ENCODE results near the gene PITX2.

PITX2 gene

DNA sequence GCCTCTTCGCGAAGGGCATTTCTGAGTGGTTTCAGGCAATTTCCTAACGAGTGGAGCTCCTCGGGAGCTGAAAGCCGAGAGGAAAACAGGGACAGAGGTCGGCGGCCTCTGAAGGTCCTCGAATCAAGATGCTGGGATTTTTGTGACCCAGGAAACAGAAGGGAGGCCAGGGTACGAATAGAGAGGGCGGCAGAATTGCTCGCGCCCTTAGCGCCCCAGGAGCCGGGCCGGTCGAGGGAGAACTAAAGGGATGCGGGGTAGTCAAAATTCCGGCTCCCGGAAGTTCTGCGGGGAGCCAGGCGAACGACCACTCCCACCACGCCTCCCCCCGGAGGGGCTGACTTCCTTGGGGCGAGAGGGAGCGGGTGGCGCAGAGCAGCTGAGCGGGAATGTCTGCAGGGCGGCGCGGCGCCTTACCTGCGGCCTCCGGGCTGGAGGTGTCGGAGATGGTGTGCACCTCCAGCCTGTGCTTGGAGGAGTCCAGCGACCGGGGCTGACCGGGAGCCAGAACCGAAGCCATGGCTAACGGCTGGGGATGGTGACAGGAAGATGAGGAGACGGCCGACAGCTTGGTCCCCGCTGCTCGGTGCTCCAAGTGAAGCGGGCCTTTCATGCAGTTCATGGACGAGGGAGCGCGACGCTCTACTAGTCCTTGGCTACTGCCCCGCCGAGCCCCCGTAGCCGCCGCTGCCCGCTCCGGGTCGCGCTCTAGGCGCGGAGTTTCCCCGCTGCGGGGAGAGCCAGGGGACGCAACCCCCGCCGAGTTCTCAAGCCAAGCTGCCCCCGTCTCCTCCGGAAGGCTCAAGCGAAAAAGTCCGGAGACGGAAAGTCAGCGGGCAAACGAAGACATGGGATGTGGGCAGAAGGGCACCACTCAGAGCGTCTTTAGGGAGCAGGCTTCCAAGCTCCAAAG lies 782 bp downstream of the PITX2 start:
- no peak for ATAC-seq

DNA sequence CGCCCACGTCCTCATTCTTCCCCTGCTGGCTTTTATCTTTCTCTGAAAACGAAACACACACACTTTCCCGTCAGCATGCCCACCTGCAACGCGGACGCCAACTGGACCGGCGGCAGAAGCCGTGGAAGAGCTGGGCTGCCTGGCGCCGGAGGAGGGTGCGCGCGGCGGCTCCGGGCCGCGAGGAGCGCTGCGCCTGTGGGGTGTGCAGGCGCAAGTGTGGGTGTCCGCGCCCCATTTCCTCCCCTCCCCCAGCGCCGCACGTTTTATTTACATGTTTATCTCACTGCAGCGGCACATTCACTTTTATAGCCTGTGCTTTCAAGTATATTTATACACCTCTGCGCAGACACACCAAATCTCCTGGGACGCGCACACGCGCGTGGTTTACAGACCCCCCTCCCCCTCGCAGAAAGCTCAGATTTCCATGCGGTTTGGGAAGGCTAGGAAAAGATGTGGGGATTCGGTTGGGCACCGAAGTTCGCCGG lies 1.5 kb downstream of the PITX2 start:
- no peak for ATAC-seq

DNA sequence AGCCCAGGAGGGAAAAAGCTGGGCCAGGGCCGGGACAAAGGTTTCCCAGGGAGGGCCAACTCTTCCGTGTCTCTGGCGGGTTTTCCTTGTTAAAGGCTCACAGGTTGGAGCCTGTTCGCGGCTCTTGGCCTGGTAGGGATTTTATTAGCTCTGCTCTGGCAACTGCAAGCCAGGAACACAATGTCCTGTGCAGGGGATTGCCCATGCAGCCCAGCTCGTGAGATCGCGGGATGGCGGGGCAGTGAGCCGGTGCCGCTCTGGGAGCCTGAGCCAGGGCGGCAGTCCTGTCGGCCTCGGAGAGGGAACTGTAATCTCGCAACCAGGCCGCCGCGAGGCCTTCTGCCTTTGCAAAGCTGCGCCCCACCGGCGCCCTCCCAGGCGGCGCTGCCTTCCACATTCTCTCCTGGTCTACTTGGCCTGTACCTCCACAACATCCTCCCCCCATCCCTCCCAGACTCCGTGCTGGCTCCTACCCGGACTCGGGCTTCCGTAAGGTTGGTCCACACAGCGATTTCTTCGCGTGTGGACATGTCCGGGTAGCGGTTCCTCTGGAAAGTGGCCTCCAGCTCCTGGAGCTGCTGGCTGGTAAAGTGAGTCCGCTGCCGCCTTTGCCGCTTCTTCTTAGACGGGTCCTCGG lies 2.1 kb downstream of the PITX2 start:
- no peak for ATAC-seq

DNA sequence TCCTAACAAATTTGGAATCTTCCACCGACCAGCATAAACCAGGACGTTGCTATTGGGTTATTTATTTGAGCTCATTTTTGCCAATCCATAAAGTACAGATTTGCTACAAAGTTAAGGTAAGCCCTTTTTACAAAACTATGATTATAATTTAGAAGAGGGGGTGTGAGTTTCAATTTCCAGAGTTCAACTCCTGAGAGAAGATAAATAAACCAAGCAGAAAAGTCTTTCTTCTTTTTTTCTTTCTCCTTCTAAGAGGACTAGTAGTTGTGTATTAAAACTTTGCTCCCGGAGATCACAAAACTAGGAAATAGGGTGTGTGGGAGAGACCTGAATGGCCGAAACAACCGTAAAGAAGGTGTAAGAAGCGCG lies 2.6 kb downstream of the PITX2 start:
- no peak for ATAC-seq

- ATAC-seq, result no peak
These were observed 3.2 kb downstream of the PITX2 start for GRCh38 chr4:110619463-110620247.

DNA sequence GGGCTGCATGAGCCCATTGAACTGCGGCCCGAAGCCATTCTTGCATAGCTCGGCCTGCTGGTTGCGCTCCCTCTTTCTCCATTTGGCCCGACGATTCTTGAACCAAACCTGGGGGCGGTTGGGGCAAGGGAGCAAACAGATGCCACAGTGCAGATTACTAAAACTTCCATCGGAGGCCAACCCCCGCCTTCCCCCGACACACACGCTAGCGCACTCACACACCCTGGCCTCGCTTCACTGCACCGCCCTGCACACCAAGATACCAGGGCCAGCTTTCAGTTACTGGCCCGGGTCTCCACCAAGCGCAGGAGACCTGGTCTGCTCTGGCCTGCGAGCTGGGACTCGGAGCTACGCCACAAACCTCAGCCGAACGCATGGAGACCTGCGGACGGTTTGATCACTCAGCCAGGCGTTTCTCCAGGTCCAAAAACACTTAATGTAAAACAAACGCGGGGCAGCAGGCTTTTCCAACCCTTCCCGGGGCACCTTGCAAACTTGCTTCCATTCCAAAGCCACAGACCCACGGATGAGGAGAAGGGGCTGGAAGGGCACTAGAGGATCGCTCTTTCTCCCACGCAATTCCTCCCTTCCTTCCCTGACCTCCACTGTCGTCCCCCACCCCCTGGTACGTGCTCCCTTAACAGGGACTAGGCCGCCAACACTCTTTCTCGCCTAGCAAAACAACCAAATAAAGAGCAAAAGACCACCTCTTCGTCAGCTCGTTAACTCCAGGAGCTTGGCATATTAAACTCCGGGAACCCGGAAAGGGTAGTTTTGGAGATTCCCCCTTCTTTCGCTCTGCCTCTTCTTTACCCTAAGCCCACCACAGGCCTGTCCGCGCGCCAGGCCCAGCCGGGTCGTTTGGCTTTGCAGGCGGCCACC lies 4.1 kb downstream of the PITX2 start:
- ATAC-seq, result no peak

DNA sequence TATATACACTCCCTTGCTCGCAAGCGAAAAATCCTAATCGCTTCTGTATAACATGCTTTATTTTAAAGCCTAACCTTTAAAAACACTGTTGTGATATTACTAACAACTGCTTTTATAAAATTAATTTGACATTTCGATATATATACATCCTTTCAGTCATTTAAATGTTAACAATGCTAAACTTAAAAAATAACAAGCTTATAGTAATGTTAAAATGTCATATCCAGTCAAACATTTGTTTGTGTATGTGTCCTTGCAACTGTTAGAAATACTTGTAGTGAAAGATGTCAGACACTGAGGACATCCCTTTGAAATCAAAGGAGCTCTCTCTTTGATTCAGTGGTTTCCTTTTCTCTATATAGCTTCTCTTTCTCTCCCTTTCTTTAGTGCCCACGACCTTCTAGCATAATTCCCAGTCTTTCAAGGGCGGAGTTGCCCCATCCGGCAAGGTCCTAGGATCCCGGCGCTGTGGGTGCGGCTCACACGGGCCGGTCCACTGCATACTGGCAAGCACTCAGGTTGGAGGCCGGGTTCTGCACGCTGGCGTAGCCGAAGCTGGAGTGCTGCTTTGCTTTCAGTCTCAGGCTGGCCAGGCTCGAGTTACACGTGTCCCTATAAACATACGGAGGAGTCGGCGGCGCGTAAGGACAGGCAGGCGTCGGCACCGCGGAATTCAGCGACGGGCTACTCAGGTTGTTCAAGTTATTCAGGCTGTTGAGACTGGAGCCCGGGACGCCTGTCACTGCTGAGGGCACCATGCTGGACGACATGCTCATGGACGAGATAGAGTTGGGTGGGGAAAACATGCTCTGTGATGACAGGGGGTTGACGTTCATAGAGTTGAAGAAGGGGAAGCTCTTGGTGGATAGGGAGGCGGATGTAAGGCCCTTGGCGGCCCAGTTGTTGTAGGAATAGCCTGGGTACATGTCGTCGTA lies 5.0 kb downstream of the PITX2 start:
- no peak for ATAC-seq

GRCh38 chr4:110617075-110617640 lies 5.7 kb downstream of the PITX2 start:
- ATAC-seq, result no peak

DNA sequence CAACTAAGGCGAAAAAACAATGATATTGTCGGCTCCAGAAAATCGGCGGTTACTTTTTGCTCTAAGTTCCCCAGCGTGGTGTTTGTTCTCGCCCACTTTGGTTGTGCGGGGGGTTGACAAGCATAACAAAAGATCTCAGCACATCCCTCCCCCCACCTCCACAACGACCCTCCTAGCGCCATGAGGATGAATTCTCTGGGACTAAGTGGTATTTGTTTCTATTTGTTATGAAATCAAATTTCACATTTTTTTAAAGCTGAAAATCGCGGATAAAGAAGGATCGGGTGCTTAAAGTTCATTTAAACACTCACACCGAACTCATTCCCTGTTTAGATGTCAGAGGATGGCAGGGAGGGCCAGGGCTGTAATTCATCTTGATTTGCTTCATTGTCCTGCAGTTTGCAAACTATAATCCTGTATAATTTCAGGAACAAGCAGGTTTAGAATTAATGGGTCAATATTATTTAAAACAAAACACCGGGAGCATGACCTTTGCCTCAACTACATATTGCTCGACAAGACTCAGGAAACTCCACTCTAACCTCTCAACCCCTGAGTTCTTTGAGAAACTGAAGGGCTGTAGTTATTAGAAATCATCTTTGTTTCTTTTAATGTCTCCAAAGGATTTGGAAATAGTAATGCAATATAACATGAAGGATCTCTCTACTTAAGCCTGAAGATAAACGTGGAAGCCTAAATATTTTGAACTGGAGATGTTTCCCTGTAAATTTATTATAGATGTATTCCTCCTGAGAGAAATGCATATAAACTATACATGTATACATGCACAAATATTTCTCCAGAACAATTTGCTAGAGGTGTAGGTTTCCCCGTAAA lies 6.4 kb downstream of the PITX2 start:
- no peak for ATAC-seq

DNA sequence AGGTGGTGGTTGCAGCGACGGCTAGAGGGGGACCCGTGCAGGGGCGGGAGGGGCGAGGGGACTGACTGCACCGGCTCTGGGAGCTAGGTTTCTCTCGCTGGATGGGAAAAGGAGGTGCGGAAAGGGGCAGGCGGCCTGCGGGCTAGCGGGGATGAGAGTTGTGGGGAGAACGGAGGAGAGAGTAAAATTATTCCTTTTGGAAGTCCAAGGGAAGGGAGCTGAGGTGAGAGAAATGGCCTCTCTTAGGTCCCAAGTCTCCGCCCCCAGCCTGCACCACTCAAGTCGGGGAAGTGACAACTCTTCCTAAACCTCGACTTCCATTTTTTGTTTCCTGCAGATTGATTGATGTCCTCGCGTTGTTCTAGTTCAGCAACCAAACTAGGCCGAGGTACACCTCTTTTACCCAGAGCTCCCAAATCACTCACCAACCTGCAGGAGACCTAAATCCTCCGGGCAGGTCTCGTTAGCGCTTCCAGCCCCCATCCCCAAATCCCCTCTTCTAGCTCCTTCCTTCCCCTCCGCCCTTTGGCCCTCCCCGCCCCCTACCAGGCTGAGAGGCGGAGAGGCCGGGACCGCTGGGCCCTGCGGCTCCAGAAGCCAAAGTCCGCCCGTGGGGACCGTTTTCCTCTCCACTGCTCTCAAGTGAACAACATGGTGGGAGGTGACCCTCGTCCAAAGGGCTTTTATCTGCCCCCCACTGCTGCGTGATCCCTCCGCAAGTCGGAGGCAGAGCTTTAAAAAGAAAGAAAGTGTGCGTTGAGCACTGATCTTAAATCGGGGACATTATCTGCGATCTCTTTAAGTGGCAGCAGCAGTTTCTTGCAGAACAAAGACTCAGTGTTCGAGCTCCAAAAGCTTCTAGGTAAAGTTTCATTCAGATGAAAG lies 7.3 kb downstream of the PITX2 start:
- no peak for ATAC-seq

DNA sequence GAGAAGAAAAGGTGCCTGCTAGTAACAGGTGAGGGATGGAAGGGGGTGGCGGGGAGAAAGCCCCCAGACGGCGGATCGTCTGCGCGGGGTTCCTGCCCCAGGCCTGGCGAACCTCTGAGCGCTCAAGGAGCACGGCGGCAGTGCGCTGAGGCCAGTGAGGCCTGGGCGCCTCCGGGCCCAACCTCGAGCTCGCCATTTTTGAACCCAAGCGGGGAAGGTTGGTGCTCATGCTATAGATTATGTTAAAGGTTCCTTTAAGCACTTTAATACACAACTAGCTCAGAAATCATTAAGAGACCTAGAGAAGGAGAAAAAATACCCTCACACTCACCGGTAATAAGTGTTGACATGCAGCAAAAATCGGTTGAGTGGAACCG lies 7.9 kb downstream of the PITX2 start:
- no peak for ATAC-seq

DNA sequence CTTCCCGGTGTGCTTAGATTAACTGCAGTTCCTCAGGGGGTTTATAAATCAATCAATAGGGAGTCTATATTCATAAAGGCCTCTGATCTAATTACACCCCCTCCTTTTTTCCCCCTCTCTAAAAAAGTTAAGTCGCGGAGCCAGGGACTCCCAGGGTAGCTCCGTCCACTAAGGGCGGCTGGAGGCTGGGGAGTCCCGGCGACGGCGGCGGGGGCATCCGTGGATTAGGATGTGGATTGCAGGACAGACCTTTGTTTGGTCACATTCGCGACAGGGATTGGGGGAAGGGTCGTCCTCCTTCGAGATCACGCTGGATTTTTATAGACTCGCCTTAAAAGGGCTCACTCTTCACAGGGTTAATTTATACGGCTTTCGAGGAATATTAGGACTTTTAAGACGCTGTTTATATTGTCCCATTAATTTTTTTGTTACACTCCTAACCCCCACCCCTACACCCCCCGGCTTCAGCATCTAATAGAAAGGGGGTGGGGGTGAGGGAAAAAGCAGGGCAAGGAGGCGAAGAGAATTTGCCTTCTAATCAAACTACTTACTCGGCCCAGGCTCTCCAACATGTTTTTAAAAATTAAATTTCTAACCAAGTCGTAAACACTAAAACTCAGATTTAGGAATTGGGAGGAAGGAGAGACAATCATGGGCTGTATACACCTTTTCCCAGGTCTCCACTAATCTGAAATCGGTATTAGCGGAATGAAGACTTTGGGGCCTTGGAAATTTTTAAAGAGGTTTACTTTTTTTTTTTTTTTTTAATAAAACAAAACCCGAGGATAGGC lies 8.5 kb downstream of the PITX2 start:
- no peak for ATAC-seq

DNA sequence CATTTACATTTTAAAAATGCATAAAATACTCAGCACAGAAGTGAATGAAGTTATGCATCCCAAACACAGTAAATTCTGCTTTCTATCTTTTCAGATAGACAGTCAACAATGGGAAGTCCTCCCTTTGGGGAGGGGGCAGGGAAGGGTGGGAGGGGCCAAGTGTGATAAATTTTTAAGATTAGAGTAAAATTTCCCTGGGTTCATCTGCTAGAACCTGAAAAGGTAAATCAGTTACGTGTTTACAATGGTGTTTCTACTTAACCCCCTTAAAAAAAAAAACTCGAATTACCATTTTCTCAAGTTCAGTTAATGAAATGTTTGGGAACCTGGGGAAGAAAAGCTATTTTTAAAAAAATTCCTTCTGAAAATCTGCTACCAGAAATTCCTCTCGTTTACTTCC lies 9.1 kb downstream of the PITX2 start:
- no peak for ATAC-seq

DNA sequence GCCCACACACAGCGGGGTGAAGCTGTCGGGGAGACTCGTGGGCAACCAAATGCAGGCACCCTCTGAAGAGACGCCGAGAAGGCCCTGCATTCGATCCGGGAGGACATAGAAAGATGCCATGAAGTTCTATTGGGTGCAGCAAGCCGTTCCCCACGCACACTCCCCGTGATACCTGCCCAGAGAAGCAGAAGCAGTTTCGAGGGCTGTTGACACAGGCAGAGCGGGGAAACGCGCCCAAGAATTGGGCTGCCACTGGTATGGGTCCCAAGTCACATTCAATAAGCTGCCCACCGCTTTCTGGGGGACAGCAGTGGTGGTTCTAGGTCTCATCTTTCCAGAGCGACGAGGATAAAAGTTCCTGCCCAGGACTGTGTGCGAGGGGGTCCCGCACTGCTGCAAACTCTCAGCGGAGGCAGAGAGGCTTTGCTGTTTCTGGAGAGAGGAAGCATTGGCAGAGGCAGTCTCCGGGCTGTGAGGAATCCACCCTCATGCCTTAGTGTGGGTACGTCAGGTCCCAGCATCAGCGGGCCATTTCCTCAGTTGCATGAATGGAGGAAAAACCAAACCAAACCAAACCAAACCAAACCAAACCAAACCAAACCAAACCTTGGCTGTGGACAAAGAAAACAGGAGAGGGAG lies 10.1 kb downstream of the PITX2 start:
- no peak for ATAC-seq

DNA sequence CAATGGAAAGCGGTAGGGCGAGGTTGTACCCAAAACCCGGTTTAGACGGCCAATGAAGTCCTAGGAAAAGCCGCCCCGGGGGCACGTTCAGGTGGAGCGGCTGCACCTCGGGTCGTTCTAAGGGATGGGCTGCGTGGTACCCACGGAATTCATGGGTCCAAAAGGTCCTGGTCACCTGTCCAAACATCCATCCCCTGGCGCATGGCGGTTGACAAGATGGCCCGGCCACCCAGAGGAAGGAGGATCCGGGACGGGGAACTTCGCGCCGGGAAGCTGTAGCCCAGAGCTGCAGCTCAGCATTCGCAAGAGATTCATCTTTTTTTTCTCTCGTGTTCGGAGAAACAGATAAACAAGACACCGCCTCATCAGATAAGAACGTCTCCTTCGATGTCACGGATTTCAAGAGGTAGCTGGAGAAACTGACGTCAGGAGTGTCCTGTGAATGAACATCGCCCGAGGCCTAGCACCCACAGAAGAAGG lies 10.9 kb downstream of the PITX2 start:
- ATAC-seq, result no peak

GRCh38 chr4:110610940-110611831 lies 11.7 kb downstream of the PITX2 start:
- ATAC-seq, result no peak

Data from activated CD4-positive, CD25-positive, alpha-beta regulatory T cell treated with anti-CD3 and anti-CD28 coated beads, Interleukin-2, amount 50 U/mL, for 24 hours (primary cell).